Measurements from ENCODE around the gene DALRD3.
A peak's percentile ranks its signal among the peaks of the same experiment; 100 is the strongest.
"Not testable (repeated sequence)": the region's sequence is repeated elsewhere in the genome, so short reads cannot be mapped to it uniquely, and the experiment has no call there.

Gene DALRD3

DNA sequence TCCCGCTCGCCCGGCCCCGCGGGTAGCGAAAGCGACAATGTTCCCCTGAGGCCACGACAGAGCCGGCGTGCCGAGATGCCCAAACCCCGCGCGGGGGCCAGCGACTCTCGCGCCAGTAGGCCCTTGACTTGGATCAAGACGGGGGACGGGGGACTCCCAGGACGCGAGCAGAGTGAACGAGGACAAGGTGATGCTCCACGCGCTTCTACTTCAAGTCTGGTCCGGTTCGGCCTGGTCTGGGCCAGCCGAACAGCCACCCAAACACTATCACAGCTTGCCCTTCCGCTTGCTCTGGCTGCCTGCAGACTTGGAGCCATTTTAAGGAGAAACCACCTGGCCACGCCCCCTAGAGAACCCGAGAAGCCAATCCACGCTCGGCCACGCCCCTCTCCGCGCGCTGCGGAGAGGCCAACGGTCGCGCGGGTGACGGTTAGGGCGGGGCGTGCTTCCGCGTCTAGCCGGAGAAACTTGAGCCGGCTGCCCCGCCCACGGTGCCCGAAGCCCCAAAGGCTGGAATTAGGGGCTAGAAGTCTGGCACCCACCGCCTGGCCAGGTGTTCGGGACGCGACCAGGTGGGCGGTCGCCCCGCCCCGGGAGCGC, 2.9 kb upstream of the DALRD3 start:
- peak; percentile 99 for DNase-seq

DNA sequence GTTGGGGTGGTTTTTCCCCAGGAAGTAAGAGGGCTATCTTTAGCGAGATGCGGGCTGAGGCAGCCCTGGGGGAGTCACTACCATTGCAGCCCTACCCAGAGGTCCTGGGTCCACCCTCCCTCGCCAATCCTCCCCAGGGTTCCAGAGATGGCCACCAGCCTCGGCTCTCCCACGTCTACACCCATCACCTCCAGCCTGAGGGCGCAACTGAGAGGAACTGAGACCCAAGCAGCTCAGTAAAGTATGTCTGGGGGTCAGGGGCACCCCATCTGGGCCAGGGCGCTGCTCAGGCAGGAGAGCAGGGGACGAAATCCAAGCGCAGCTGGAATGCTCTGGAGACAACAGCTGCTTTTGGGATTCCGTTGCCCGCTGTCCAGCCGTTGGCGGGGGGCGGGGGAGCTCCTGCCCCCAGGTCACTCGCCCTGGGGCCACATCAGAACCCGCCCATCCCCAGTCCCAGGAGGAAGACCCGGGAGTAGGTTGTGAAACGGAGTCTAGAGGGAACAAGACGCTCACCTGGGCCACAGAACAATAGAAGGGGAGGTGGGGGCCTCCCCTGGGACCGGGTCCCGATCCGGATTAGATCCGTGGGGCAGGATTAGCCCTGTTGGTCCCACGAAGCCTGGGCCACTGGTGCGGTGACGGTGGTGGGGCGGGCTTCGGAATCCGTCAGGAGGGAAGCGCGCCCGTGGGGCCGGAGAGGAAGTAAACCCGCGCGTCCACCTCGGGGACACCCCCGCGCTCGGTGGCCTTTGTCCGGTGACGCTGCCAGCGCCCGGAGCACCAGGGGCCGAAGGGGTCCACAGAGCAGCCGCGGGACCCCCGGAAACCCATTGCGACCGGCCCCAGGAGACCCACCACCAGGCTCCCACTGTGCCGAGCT, 2.2 kb upstream of the DALRD3 start:
- peak; percentile 59 for DNase-seq

GRCh38 chr3:49019941-49020329, 1.6 kb upstream of the DALRD3 start:
- no peak for DNase-seq

- no peak for DNase-seq
Measured at GRCh38 chr3:49018707-49019006, 277 bp upstream of the DALRD3 start.

DNA sequence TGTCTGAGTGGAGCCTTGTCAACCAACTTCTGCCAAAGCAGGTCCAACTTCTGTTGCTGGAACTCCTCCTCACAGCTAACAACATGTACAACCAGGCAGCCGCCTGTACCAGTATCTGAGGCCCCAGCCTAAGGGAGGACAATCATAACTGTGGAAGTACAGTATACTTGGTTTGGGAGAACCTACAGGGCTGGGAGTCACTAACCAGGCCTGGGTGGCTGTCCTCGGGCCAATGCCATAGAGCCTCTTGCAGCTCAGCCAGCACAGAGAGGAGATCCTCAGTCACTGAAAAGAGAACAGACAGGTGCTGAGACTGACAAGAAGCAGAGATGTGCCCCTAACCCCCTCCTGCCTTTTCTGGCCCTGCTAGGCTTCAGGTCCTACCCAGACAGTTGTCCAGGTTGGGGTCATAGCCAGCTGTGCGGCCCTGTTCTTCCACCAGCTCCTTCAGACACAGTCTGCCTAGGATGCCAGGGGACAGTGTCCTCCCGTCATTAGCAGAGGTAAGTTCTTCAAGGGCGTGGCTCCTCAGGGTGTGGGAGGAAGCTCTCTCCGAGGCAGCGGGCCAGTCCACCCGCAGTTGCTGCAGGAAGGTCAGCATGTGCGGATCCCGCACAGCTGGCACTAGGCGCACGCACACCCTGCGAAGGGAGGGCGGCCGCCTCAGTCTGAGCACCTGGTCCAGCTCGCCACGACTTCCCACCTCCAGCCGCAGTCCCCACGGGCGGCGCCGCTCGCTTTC, 980 bp downstream of the DALRD3 start:
- no peak for DNase-seq

GRCh38 chr3:49016414-49017228, 1.8 kb downstream of the DALRD3 start:
- DNase-seq, result no peak

- DNase-seq, result no peak
Measured at GRCh38 chr3:49015765-49016164, 2.6 kb downstream of the DALRD3 start.

- no peak for DNase-seq
Measured at GRCh38 chr3:49015072-49015471, 3.3 kb downstream of the DALRD3 start.

- peak; percentile 60 for DNase-seq
Measured at GRCh38 chr3:49013738-49014660, 4.4 kb downstream of the DALRD3 start.

DNA sequence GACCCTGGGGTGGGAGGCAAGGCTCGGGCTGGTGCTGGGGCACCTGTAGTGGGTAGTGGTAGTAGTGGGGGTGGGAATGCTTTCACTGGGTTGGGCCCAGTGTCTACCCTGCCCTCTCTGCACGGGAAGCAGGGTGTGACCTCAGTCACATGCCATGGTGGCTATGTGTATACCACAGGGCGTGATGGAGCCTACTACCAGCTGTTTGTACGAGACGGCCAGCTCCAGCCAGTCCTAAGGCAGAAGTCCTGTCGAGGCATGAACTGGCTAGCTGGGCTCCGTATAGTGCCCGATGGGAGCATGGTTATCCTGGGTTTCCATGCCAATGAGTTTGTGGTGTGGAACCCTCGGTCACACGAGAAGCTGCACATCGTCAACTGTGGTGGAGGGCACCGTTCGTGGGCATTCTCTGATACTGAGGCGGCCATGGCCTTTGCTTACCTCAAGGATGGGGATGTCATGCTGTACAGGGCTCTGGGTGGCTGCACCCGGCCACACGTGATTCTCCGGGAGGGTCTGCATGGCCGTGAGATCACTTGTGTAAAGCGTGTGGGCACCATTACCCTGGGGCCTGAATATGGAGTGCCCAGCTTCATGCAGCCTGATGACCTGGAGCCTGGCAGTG, 5.2 kb downstream of the DALRD3 start:
- no peak for DNase-seq

- no peak for DNase-seq
Measured at GRCh38 chr3:49012441-49013017, 5.9 kb downstream of the DALRD3 start.

GRCh38 chr3:49009396-49009795, 9.0 kb downstream of the DALRD3 start:
- no peak for DNase-seq

DNA sequence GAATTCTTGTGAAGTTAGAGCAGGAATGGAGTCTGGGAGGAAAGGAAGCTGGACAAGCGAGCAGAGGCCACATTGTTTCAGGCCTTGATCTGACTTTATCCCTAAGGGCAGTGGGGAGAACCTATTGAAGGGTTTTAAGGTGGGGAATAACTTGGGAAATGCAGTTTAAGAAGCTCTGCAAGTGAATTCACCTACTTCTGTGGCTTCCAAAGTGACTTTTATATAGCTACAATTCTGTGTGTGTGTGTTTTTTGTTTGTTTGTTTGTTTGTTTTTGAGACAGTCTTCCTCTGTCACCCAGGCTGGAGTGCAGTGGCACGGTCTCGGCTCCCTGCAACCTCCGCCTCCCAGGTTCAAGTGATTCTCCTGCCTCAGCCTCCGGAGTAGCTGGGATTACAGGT, 9.8 kb downstream of the DALRD3 start:
- not testable (repeated sequence) for DNase-seq

DNA sequence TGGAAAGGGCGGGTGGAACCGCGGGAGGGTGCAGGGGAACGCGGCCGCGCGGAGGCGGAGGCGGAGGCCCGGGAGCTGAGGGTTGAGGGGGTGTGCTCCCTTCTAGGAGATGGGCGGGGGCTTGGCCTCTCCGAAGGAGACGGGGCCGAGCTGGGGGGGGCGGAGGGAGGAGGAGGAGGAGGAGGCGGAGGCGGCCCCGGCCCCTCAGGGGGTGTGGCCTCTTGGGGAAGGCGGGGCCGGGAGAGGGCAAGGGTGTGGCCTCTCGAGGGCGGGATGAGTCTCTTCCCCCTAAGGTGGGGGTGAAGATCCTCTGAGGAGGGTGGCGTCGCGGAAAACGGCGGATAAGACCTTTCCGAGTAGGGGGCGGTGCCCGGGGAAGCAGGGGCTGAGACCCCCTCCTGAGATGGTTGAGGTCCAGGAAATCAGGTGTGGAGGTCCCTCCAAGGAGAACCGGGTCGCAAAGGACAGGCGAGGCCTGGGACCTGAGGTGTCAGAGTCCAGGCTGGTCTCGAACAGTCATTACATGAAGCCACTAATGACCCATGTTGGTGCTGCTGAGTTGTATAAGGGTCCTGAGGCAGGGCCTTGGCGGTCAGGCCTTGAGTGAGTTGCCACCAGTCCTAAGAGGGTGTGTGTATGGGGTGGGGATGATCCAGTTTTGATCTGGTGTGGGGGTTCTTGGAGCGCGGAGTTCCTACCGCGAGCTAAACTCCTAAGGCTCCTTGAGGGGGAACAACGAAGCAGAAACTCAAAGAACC, 10.4 kb downstream of the DALRD3 start:
- DNase-seq, result peak; percentile 95

- peak; percentile 99 for DNase-seq
Measured at GRCh38 chr3:49007068-49007770, 11.2 kb downstream of the DALRD3 start, which contains the start of gene WDR6. WDR6 (plus strand) TSS chr3:49007391; CDS start chr3:49007432, 41 bp downstream.

DNA sequence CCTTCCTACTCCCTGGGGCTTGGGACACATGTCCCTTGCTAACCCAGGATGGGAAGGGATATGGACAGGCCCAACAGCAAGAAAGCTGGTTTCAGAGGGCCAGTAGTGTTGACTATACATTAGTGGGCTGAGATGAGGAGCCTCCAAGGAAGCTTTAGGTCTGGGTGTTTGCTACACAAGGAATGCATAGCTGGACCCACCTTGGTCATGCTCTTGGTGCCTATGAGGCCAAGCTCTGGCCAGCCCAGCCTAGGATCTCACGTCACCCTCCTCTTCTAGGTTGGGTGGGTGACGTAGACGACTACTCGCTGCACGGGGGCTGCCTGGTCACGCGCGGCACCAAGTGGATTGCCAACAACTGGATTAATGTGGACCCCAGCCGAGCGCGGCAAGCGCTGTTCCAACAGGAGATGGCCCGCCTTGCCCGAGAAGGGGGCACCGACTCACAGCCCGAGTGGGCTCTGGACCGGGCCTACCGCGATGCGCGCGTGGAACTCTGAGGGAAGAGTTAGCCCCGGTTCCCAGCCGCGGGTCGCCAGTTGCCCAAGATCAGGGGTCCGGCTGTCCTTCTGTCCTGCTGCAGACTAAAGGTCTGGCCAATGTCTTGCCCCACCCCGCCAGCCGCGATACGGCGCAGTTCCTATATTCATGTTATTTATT, 11.8 kb downstream of the DALRD3 start:
- DNase-seq, result no peak

DNA sequence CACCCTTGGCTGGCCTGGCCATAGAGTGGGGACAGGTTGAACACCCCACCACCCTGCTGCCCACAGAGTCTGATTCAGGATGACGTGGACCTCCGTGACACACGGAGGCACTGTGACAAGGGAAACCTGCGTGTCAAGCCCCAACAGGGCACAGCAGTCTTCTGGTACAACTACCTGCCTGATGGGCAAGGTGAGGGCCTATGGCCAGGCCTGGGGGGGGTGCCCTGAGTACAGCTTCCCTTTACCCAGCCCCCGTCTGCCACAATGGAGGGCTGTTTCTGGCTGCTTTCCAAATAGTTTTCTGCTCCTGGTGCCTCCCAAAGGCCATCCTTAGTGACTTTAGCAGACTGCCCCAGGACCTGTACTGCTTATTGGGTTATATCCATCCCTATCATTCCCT, 12.4 kb downstream of the DALRD3 start:
- DNase-seq, result no peak

- no peak for DNase-seq
Measured at GRCh38 chr3:49005303-49005680, 13.1 kb downstream of the DALRD3 start.

Measured in activated CD4-positive, alpha-beta T cell treated with anti-CD3 and anti-CD28 coated beads, Interleukin-10, Interleukin-2, amounts not matched to agents 100 ng/mL and 50 ng/mL, durations not matched to agents 16 hours and 8 hours (primary cell).